ENCODE results near the gene GRB10.

The GRB10 gene

GRCh38 chr7:50711271-50712175, 71.2 kb downstream of the GRB10 start:
- no peak for DNase-seq (ENCODE audit: extremely low read depth, low read depth)
- TF ChIP-seq CTCF (IDR thresholded peaks at IDR 0.05; ENCODE audit: low read depth, low read length) = no peak

GRCh38 chr7:50710441-50711154, 72.1 kb downstream of the GRB10 start:
- TF ChIP-seq CTCF (IDR thresholded peaks at IDR 0.05; ENCODE audit: low read depth, low read length) = no peak
- DNase-seq (ENCODE audit: extremely low read depth, low read depth) = no peak

GRCh38 chr7:50709151-50709550, 73.5 kb downstream of the GRB10 start:
- no peak for TF ChIP-seq CTCF (IDR thresholded peaks at IDR 0.05; ENCODE audit: low read depth, low read length)
- no peak for DNase-seq (ENCODE audit: extremely low read depth, low read depth)

GRCh38 chr7:50707236-50708006, 75.3 kb downstream of the GRB10 start:
- no peak for DNase-seq (ENCODE audit: extremely low read depth, low read depth)
- no peak for TF ChIP-seq CTCF (IDR thresholded peaks at IDR 0.05; ENCODE audit: low read depth, low read length)

GRCh38 chr7:50706469-50706937, 76.2 kb downstream of the GRB10 start:
- DNase-seq (ENCODE audit: extremely low read depth, low read depth) = no peak
- no peak for TF ChIP-seq CTCF (IDR thresholded peaks at IDR 0.05; ENCODE audit: low read depth, low read length)

- TF ChIP-seq CTCF (IDR thresholded peaks at IDR 0.05; ENCODE audit: low read depth, low read length) = no peak
- DNase-seq (ENCODE audit: extremely low read depth, low read depth) = no peak
Observed at GRCh38 chr7:50704844-50705243, 77.9 kb downstream of the GRB10 start.

All from AG09319 (cell line).